ENCODE data around the gene CPE.

GRCh38 chr4:165489786-165490185 is 111.0 kb downstream of the CPE start:
- TF ChIP-seq POLR2A (IDR thresholded peaks at IDR 0.05) = no peak
- TF ChIP-seq, protein P1, sequence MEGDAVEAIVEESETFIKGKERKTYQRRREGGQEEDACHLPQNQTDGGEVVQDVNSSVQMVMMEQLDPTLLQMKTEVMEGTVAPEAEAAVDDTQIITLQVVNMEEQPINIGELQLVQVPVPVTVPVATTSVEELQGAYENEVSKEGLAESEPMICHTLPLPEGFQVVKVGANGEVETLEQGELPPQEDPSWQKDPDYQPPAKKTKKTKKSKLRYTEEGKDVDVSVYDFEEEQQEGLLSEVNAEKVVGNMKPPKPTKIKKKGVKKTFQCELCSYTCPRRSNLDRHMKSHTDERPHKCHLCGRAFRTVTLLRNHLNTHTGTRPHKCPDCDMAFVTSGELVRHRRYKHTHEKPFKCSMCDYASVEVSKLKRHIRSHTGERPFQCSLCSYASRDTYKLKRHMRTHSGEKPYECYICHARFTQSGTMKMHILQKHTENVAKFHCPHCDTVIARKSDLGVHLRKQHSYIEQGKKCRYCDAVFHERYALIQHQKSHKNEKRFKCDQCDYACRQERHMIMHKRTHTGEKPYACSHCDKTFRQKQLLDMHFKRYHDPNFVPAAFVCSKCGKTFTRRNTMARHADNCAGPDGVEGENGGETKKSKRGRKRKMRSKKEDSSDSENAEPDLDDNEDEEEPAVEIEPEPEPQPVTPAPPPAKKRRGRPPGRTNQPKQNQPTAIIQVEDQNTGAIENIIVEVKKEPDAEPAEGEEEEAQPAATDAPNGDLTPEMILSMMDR (IDR thresholded peaks at IDR 0.05) = no peak
